B cell (primary cell): ENCODE results near the gene KIF26B. TPM values are rescaled to one million over a fixed set of nuclear protein-coding genes. Genes with fewer than 3 reads are reported as not detected.

Source experiments
- ATAC-seq: fragments of 200-7000 bp; cut with Tn5 transposase; one replicate; pipeline ENCODE4 v1.10.0; 2021; ENCODE audit warnings: low read depth, mild to moderate bottlenecking, moderate number of reproducible peaks, moderate library complexity
- CTCF ChIA-PET: fragments of 350-600 bp; sonication (Branson Sonifier 250); formaldehyde crosslinking; loops from one replicate; lab custom pipeline; 2021; ENCODE audit warnings: antibody characterized with exemption, inconsistent platforms; lab: Charles Lee
- POLR2A ChIA-PET: fragments of 350-600 bp; sonication (Branson Sonifier 250); formaldehyde crosslinking; loops from one replicate; lab custom pipeline; 2021; ENCODE audit warnings: antibody characterized with exemption; lab: Charles Lee
- DNase-seq: peaks from one replicate; pipeline ENCODE4 v3.0.0; 2013
- H2AFZ ChIP-seq: 2 replicates; pipeline ENCODE4 v1.6.1; 2012; ENCODE audit warnings: mild to moderate bottlenecking, low read depth, low read length; ENCODE audit not compliant: insufficient read depth, poor library complexity, severe bottlenecking
- H3K27ac ChIP-seq, 2 donors: 1 replicate in 1 of 2; 2 replicates in 1 of 2; pipeline ENCODE4 v1.5.1; 2012 to 2013; ENCODE audit warnings: low read length in 2 of 2, mild to moderate bottlenecking in 2 of 2, moderate library complexity in 1 of 2
- H3K27me3 ChIP-seq, 4 experiments: fragments of 200-600 bp in 1 of 4; sonication (generic) in 1 of 4; replicated peaks in 1 of 4; 1 replicate in 2 of 4; 2 replicates in 2 of 4; pipeline versions ENCODE4 v1.6.1 to v1.7.0; 2013 to 2016; ENCODE audit warnings: low read length in 3 of 4, mild to moderate bottlenecking in 2 of 4, mixed read lengths in 1 of 4, moderate library complexity in 1 of 4; ENCODE audit not compliant: insufficient read depth in 4 of 4, control insufficient read depth in 3 of 4; ENCODE audit errors: control extremely low read depth in 1 of 4
- H3K36me3 ChIP-seq, 2 experiments: replicated peaks in 1 of 2; 1 replicate in 1 of 2; 2 replicates in 1 of 2; pipeline versions ENCODE4 v1.6.1 to v1.7.1; 2013; ENCODE audit warnings: low read length in 1 of 2; ENCODE audit not compliant: insufficient read depth in 2 of 2, control insufficient read depth in 1 of 2; ENCODE audit errors: control extremely low read depth in 1 of 2, extremely low read depth in 1 of 2
- H3K4me1 ChIP-seq, 2 donors: fragments of 200-600 bp in 1 of 2; sonication (generic) in 1 of 2; 1 replicate in 1 of 2; 2 replicates in 1 of 2; pipeline versions ENCODE4 v1.5.1 to v1.6.1; 2013 to 2017; ENCODE audit warnings: low read length in 2 of 2; ENCODE audit not compliant: control insufficient read depth in 2 of 2, insufficient read depth in 2 of 2
- H3K4me2 ChIP-seq: replicated peaks from 2 replicates; pipeline ENCODE3; 2012; ENCODE audit warnings: mild to moderate bottlenecking, low read depth, low read length; ENCODE audit not compliant: poor library complexity, severe bottlenecking
- H3K4me3 ChIP-seq, 5 experiments: fragments of 200-600 bp in 1 of 5; sonication (generic) in 1 of 5; 1 replicate in 3 of 5; 2 replicates in 2 of 5; pipeline versions ENCODE4 v1.5.1 to v1.7.0; 2011 to 2016; ENCODE audit warnings: low read length in 4 of 5, mild to moderate bottlenecking in 4 of 5, low read depth in 2 of 5, control low read depth in 1 of 5, moderate library complexity in 1 of 5; ENCODE audit not compliant: insufficient read depth in 1 of 5; ENCODE audit errors: control extremely low read depth in 1 of 5, extremely low read depth in 1 of 5
- H3K79me2 ChIP-seq: fragments of 200-600 bp; sonication (generic); one replicate; pipeline ENCODE4 v1.6.0; 2016; ENCODE audit warnings: low read length; ENCODE audit not compliant: control insufficient read depth, insufficient read depth
- H3K9ac ChIP-seq: fragments of 200-600 bp; sonication (generic); 2 replicates; pipeline ENCODE4 v1.6.1; 2017; ENCODE audit warnings: mild to moderate bottlenecking, low read length, moderate library complexity
- H3K9me3 ChIP-seq, 3 donors: one replicate each; pipeline versions ENCODE4 v1.6.1 to v1.7.1; 2013; ENCODE audit warnings: low read length in 2 of 3; ENCODE audit not compliant: control insufficient read depth in 2 of 3, insufficient read depth in 1 of 3; ENCODE audit errors: control extremely low read depth in 1 of 3
- H4K20me1 ChIP-seq: 2 replicates; pipeline ENCODE4 v1.6.0; 2012; ENCODE audit warnings: mild to moderate bottlenecking, low read length; ENCODE audit not compliant: insufficient read depth, control insufficient read depth, poor library complexity, severe bottlenecking
- H3K27ac Mint-ChIP-seq: one replicate; pipeline ENCODE4 v1.8.0; 2021; ENCODE audit warnings: mixed read lengths
- H3K27me3 Mint-ChIP-seq: one replicate; pipeline ENCODE4 v1.8.0; 2021; ENCODE audit warnings: mixed read lengths
- H3K4me1 Mint-ChIP-seq: one replicate; pipeline ENCODE4 v1.8.0; 2021; ENCODE audit warnings: mixed read lengths
- H3K4me3 Mint-ChIP-seq: one replicate; pipeline ENCODE4 v1.8.0; 2021; ENCODE audit warnings: mixed read lengths
- H3K9me3 Mint-ChIP-seq: one replicate; pipeline ENCODE4 v1.8.0; 2022; ENCODE audit warnings: mixed read lengths; ENCODE audit not compliant: insufficient read depth
- EZH2 ChIP-seq: IDR thresholded peaks from 2 replicates; pipeline ENCODE4 v1.6.1; 2012; ENCODE audit warnings: borderline replicate concordance, low read depth, mild to moderate bottlenecking, moderate library complexity, low read length; ENCODE audit not compliant: insufficient read depth, poor library complexity, severe bottlenecking
- WGBS: methylation state at CpG from one replicate; pipeline ENCODE4 v1.1.5; 2013; ENCODE audit warnings: missing lambda C conversion rate; ENCODE audit not compliant: insufficient coverage; 5-methylcytosine and 5-hydroxymethylcytosine counted together
- intact Hi-C: fragments of 100-400 bp; cut with micrococcal nuclease; formaldehyde crosslinking; loops from one replicate; pipeline ENCODE4 v1.10.0; 2022
- polyA plus RNA-seq: library from polyadenylated mRNA; depleted of rRNA; stranded (reverse); fragments of >200 nt; gene quantifications from 2 replicates; pipeline ENCODE4 v1.2.3, GENCODE V29; 2012
- total RNA-seq, 2 donors: library from RNA; stranded (reverse); fragments of 120-200 nt in 1 of 2; gene quantifications; 1 replicate in 1 of 2; 2 replicates in 1 of 2; pipeline versions ENCODE4 v1.2.3 to v1.2.4, GENCODE V29; 2013 to 2022
- TF ChIP-seq, protein P1 (sequence below): fragments of 200-600 bp; IDR thresholded peaks from one replicate; pipeline ENCODE4 v1.8.0; 2022; ENCODE audit warnings: antibody characterized with exemption, mild to moderate bottlenecking

KIF26B gene
- total and polyA plus RNA-seq, 2 donors (not counting 1 experiment from before 2014, with no cell fraction given) = 0.62 TPM; not detected in 1

DNA sequence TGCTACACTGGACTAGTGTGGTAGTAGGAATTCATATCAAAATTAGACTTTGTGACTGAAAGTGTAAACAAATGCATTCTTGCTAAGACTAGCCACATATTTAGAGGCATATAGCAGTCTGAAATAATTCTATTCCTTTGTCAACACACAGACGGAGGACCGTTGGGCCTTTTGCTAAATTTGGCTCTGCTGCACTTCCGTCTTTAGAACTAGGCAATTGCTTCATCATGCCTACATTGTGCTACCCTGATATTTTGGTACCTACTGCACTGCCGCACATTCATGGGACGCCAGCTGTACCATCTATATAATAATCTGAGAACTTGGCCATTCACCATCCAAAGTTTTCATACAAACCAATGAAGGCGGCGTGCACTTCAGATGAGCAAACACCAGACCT is 346.8 kb downstream of the KIF26B start:
- ATAC-seq (no peak), DNase-seq (no peak)
- Histone ChIP-seq H3K36me3 (no peaks in the 10 kb centered on the region), H3K4me2 (no peak overlapping the region), H4K20me1 (no peaks in the 10 kb centered on the region), H3K4me1 (no peaks in the 10 kb centered on the region), H3K27ac (no peak overlapping the region), H3K9ac (no peak overlapping the region), H3K9me3 (no peaks in the 10 kb centered on the region), H3K79me2 (no peaks in the 10 kb centered on the region), H3K4me3 (no peak overlapping the region), H2AFZ (no peak overlapping the region), H3K27me3 (no peaks in the 10 kb centered on the region)
- H3K27me3 Mint-ChIP-seq = peaks cover 5% of the 10 kb centered on the region
- ChIA-PET CTCF (no interaction called here), POLR2A (no interaction called here)
- no peak overlapping the region for H3K4me3 Mint-ChIP-seq
- no peak for TF ChIP-seq EZH2
- TF ChIP-seq, protein P1, sequence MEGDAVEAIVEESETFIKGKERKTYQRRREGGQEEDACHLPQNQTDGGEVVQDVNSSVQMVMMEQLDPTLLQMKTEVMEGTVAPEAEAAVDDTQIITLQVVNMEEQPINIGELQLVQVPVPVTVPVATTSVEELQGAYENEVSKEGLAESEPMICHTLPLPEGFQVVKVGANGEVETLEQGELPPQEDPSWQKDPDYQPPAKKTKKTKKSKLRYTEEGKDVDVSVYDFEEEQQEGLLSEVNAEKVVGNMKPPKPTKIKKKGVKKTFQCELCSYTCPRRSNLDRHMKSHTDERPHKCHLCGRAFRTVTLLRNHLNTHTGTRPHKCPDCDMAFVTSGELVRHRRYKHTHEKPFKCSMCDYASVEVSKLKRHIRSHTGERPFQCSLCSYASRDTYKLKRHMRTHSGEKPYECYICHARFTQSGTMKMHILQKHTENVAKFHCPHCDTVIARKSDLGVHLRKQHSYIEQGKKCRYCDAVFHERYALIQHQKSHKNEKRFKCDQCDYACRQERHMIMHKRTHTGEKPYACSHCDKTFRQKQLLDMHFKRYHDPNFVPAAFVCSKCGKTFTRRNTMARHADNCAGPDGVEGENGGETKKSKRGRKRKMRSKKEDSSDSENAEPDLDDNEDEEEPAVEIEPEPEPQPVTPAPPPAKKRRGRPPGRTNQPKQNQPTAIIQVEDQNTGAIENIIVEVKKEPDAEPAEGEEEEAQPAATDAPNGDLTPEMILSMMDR = no peak
- no peaks in the 10 kb centered on the region for H3K9me3 Mint-ChIP-seq
- H3K4me1 Mint-ChIP-seq = no peaks in the 10 kb centered on the region
- intact Hi-C loops = no loop called here
- WGBS = 80% methylated on average over 2 of the region's 7 CpGs
- no peak overlapping the region for H3K27ac Mint-ChIP-seq

DNA sequence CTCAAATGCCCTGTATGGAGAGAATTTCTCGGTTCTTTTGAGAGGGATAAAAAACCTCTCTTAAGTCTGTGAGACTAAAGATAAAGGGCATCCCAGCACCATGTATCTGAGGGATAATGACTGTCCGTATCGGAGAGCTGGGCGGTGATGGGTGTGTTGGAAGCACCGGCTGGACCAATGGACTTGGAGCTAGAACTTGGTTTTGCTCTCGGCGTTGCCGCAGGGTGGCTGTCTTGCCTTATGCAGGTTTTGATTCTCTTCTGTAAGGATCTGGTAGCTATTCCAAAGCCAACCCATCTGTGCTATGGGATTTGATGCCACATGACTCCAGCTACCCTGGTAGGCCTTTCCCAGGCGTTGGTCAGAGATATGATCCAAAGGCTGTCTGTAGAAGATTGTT is 348.8 kb downstream of the KIF26B start:
- no peak for TF ChIP-seq EZH2
- TF ChIP-seq, protein P1 = no peak
- Histone ChIP-seq H2AFZ (no peak overlapping the region), H3K9ac (no peak overlapping the region), H3K9me3 (peaks cover 0 to 3% (median 0%) of the 10 kb centered on the region in 3 donors), H4K20me1 (no peaks in the 10 kb centered on the region), H3K27me3 (no peaks in the 10 kb centered on the region), H3K79me2 (no peaks in the 10 kb centered on the region), H3K36me3 (no peaks in the 10 kb centered on the region), H3K4me1 (no peaks in the 10 kb centered on the region), H3K4me2 (no peak overlapping the region), H3K4me3 (no peak overlapping the region), H3K27ac (no peak overlapping the region)
- WGBS = 96% methylated on average over 7 of the region's 9 CpGs
- Mint-ChIP-seq H3K4me1 (no peaks in the 10 kb centered on the region), H3K27ac (no peak overlapping the region), H3K27me3 (peaks cover 5% of the 10 kb centered on the region), H3K9me3 (no peaks in the 10 kb centered on the region), H3K4me3 (no peak overlapping the region)
- ChIA-PET CTCF (interaction anchor here (1.4 kb wide), 1 partner anchor 17 kb away, joined by 3 read pairs; no protein-coding TSS in a partner anchor), POLR2A (no interaction called here)
- DNase-seq (no peak), ATAC-seq (no peak)
- intact Hi-C loops = no loop called here
